Mucosa of stomach (tissue), 1 donor: ENCODE results near the gene ARHGDIG.

ENCODE experiments used
- H3K27me3 ChIP-seq: one replicate; pipeline ENCODE4 v1.7.0; 2013; ENCODE audit warnings: mild to moderate bottlenecking, low read length; ENCODE audit not compliant: control insufficient read depth, insufficient read depth
- H3K36me3 ChIP-seq: one replicate; pipeline ENCODE4 v1.7.0; 2013; ENCODE audit warnings: low read length; ENCODE audit not compliant: control insufficient read depth, insufficient read depth
- H3K4me1 ChIP-seq: one replicate; pipeline ENCODE4 v1.7.0; 2013; ENCODE audit warnings: mild to moderate bottlenecking, low read length; ENCODE audit not compliant: control insufficient read depth, insufficient read depth
- H3K4me3 ChIP-seq: one replicate; pipeline ENCODE4 v1.7.0; 2013; ENCODE audit warnings: low read length
- H3K9ac ChIP-seq: one replicate; pipeline ENCODE4 v1.7.0; 2013; ENCODE audit warnings: mild to moderate bottlenecking, low read length, moderate library complexity
- H3K9me3 ChIP-seq: one replicate; pipeline ENCODE4 v1.7.0; 2013; ENCODE audit warnings: mild to moderate bottlenecking, low read length, moderate library complexity; ENCODE audit not compliant: control insufficient read depth
- donor health status: Pancreatic carcinoma.

Gene ARHGDIG

DNA sequence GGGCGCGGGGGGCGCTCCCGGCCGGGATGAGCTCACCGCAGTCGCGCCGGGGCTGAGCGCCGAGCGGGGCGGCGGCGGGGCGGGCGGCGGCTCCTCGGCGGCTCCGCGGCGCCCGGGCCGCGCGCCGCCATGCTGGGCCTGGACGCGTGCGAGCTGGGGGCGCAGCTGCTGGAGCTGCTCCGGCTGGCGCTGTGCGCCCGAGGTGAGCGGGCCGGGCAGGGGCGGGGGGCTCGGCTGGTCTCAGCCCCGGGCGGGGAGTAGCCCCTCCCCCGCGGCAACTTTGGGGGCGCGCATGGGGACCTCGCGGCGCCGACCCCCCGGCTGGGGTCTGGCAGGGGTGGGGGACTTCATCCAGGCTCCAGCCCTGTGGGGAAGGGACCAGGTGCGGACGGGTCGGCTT is at the start of gene ARHGDIG:
Gene ARHGDIG (plus strand): TSS at position 40 of the 400 bp plus-strand sequence. CDS start 90 bp downstream, at position 130.
- H3K27me3 ChIP-seq = peaks cover 23% of the 10 kb centered on the region
- no peaks in the 10 kb centered on the region for H3K9me3 ChIP-seq
- no peak within 1 kb of the TSS for H3K9ac ChIP-seq
- H3K4me1 ChIP-seq = peaks cover 13% of the 10 kb centered on the region
- no peaks in the 10 kb centered on the region for H3K36me3 ChIP-seq
- H3K4me3 ChIP-seq = no peak within 1 kb of the TSS

DNA sequence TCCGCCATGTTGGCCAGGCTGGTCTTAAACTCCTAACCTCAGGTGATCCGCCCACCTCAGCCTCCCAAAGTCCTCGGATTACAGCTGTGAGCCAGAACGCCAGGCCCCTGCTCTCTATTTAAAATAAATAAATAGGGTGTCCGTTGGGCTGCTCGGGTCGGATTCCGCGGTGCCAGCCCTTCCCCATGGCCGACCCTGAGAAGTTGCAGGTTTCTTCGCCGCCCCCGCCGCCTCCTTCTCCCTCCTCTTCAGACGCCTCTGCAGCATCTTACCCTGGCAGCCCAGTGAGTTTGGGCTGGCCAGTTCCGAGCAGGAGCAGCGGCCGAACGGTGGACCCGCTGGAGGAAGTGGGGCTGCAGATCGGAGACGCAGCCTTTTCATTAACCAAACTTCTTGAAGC is 49.4 kb upstream of the ARHGDIG start:
- no peak overlapping the region for H3K4me3 ChIP-seq
- peaks cover 14% of the 10 kb centered on the region for H3K4me1 ChIP-seq
- H3K36me3 ChIP-seq = no peaks in the 10 kb centered on the region
- no peaks in the 10 kb centered on the region for H3K9me3 ChIP-seq
- no peaks in the 10 kb centered on the region for H3K27me3 ChIP-seq
- H3K9ac ChIP-seq = no peak overlapping the region

DNA sequence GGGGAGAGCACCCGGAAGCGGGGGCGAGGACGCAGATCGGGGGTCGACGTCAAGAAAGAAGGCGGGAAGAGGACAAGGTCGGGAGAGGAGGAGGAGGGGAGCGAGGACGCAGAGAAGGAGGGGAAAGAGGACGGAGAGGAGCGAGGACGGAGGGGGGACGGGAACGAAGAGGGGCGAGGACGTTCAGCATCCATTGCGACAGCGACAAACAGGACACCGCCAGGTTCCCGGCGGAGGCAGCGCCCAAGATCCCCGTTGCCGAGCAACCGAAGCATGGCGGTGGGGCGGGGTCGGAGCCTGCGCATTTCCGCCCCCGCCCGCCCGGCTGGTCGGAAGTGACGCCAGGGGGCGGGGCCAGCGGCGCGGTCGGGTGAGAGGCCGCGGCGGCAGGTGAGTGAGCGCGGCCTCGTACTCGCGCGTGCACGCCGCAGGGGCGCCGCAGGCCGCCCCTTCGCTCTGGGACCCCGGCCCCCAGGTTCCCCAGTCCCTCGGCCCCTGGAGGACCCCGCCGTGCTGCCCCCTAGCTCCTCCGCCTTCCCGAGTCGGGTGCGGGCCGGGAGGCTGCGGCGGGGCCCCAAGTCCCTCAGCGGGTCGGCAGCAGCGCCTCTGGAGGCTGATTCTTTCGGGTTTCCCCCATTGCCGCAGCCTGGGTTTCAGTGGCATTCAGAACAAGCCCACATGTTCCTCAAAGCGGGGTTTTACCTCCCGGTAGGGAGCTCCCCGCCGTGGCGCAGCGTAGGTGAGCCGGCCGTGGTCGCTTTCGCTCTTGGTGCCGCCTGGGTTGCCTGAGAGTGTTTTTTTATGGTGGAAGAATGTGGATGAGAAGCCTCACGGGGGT is 45.7 kb upstream of the ARHGDIG start, which contains the start of gene FAM234A:
Gene FAM234A (plus strand): TSS at position 354 of the 838 bp plus-strand sequence. CDS start 19,593 bp downstream, outside the sequence.
- Histone ChIP-seq H3K27me3 (no peaks in the 10 kb centered on the region), H3K36me3 (no peaks in the 10 kb centered on the region), H3K4me3 (peak within 1 kb of the TSS; percentile 80), H3K4me1 (peaks cover 5% of the 10 kb centered on the region), H3K9me3 (no peaks in the 10 kb centered on the region), H3K9ac (peak within 1 kb of the TSS; percentile 88)

DNA sequence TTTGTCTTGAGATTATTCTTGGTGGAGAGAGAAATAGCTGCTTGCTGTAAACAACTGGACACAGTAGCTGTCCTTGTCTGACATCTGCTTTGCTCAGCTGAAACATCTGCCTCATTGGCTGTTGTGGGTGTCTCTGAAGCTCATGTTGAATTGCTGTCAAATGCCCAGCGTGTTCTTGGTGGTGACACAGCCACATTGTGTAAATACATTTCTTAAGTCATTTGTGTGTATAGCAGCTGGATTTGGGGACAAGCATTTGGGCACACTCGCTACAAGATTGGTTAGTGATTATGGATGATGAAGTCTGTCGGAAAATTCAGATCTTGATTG is 40.5 kb upstream of the ARHGDIG start:
- H3K36me3 ChIP-seq = no peaks in the 10 kb centered on the region
- no peaks in the 10 kb centered on the region for H3K9me3 ChIP-seq
- H3K27me3 ChIP-seq = no peaks in the 10 kb centered on the region
- no peak overlapping the region for H3K9ac ChIP-seq
- H3K4me3 ChIP-seq = no peak overlapping the region
- H3K4me1 ChIP-seq = peaks cover 10% of the 10 kb centered on the region

DNA sequence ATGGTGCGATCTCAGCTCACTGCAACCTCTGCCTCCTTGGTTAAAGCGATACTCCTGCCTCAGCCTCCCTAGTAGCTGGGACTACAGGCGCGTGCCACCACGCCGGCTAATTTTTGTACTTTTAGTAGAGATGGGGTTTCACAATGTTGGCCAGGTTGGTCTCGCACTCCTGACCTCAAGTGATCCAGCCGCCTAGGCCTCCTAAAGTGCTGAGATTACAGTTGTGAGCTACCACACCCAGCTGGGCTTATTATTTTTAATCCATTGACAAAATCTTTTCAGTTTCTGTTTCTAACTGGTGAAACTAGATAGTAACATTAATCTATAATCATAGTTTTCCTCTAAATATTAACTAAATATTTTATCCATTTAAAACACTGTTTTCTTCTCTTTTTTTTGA is 39.8 kb upstream of the ARHGDIG start:
- peaks cover 7% of the 10 kb centered on the region for H3K4me1 ChIP-seq
- H3K36me3 ChIP-seq = no peaks in the 10 kb centered on the region
- no peaks in the 10 kb centered on the region for H3K27me3 ChIP-seq
- H3K9ac ChIP-seq = no peak overlapping the region
- H3K4me3 ChIP-seq = no peak overlapping the region
- H3K9me3 ChIP-seq = no peaks in the 10 kb centered on the region

DNA sequence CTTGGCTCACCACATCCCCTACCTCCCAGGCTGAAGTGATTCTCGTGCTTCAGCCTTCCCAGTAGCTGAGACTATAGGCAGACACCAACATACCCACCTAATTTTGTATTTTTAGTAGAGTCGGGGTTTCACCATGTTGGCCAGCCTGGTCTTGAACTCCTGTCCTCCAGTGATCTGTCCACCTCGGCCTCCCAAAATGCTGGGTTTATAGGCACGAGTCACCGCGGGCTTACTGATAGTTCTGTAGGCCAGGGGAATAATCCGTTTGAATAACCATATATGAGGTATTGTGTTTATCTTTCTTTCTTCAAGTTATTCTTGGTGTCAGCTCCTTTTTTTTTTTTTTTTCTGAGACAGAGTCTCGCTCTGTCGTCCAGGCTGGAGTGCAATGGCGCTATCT is 38.1 kb upstream of the ARHGDIG start:
- peaks cover 5% of the 10 kb centered on the region for H3K4me1 ChIP-seq
- no peaks in the 10 kb centered on the region for H3K36me3 ChIP-seq
- no peaks in the 10 kb centered on the region for H3K9me3 ChIP-seq
- no peak overlapping the region for H3K4me3 ChIP-seq
- no peak overlapping the region for H3K9ac ChIP-seq
- no peaks in the 10 kb centered on the region for H3K27me3 ChIP-seq

DNA sequence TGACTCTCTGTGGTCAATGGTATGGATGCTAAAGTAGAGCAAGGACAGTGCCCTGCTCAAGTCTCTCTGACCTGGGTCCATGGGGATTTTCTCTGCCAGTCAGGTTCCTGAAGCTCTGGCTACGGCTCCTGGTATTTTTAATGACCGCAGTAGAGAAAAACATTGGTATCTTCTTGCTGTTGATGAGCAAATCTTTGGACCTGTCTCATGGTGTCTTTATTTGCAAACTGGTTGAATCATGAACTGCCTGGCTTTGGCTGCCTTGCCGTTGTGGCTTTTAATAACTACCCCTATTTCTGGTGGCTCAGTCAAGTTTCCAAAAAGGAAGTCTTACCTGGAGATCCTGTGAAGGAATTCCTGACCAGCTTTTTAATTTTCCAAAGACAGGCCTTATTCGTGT is 37.0 kb upstream of the ARHGDIG start:
- Histone ChIP-seq H3K4me1 (peaks cover 5% of the 10 kb centered on the region), H3K9ac (no peak overlapping the region)

DNA sequence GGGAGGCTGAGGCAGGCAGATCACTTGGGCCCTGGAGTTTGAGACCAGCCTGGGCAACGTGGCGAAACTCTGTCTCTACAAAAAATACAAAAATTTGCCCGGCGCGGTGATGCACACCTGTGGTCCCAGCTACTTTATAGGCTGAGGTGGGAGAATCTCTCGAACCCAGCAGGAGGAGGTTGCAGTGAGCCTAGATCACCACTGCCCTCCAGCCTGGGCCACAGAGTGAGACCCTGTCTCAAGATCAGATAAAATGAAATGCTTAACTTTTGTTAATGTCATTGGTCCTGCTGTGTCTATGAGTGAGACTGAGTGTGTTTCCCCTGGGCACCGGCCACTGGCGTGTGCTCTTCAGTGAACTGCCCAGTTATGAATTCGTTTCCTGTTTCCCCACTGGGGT is 35.3 kb upstream of the ARHGDIG start:
- H3K36me3 ChIP-seq = no peaks in the 10 kb centered on the region
- H3K9me3 ChIP-seq = no peaks in the 10 kb centered on the region
- no peak overlapping the region for H3K4me3 ChIP-seq

More for the DNA sequence above, 37.0 kb upstream of the ARHGDIG start:
- no peaks in the 10 kb centered on the region for H3K36me3 ChIP-seq
- H3K4me3 ChIP-seq = no peak overlapping the region
- H3K9me3 ChIP-seq = no peaks in the 10 kb centered on the region
- H3K27me3 ChIP-seq = no peaks in the 10 kb centered on the region

DNA sequence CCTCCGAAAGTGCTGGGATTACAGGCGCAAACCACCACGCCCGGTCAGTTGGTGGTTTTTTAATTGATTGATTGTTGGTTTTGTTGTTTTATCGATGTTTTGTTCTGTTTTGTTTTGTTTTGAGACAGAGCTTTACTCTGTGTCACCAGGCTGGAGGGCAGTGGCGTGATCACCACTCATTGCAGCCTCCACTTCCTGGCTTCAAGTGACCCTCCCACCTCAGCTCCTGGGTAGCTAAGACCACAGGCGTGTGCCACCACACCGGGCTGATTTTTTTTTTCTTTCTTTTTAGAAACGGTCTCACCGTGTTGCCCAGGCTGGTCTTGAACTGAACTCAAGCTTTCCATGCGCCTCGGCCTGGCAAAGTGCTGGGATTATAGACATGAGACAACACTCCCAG is 33.4 kb upstream of the ARHGDIG start:
- Histone ChIP-seq H3K36me3 (no peaks in the 10 kb centered on the region), H3K4me1 (peaks cover 11% of the 10 kb centered on the region), H3K27me3 (no peaks in the 10 kb centered on the region), H3K9me3 (no peaks in the 10 kb centered on the region), H3K4me3 (no peak overlapping the region), H3K9ac (no peak overlapping the region)

More for the DNA sequence above, 35.3 kb upstream of the ARHGDIG start:
- Histone ChIP-seq H3K9ac (no peak overlapping the region), H3K27me3 (no peaks in the 10 kb centered on the region), H3K4me1 (peaks cover 8% of the 10 kb centered on the region)

DNA sequence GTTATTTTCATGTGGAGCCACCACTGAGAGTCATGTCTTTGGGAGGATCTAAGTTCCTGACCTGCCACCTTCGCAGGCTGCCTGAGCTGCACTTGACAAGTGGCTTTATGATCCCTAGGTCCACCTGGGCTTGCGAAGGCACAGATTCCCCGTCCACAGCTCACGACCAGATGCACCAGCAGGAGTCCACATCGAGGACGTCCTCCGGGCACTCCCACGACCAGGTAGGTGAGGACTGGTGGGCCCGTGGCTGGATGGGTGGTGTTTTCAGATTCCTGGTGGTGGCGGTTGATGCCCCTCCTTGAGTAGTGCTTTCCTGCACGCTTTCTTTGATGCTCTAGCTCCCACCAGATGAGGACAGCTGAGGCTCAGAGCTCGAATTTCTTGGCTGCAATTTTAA is 31.0 kb upstream of the ARHGDIG start:
- no peaks in the 10 kb centered on the region for H3K27me3 ChIP-seq
- peaks cover 28% of the 10 kb centered on the region for H3K4me1 ChIP-seq
- H3K9ac ChIP-seq = no peak overlapping the region
- no peaks in the 10 kb centered on the region for H3K9me3 ChIP-seq
- H3K4me3 ChIP-seq = no peak overlapping the region
- H3K36me3 ChIP-seq = no peaks in the 10 kb centered on the region

DNA sequence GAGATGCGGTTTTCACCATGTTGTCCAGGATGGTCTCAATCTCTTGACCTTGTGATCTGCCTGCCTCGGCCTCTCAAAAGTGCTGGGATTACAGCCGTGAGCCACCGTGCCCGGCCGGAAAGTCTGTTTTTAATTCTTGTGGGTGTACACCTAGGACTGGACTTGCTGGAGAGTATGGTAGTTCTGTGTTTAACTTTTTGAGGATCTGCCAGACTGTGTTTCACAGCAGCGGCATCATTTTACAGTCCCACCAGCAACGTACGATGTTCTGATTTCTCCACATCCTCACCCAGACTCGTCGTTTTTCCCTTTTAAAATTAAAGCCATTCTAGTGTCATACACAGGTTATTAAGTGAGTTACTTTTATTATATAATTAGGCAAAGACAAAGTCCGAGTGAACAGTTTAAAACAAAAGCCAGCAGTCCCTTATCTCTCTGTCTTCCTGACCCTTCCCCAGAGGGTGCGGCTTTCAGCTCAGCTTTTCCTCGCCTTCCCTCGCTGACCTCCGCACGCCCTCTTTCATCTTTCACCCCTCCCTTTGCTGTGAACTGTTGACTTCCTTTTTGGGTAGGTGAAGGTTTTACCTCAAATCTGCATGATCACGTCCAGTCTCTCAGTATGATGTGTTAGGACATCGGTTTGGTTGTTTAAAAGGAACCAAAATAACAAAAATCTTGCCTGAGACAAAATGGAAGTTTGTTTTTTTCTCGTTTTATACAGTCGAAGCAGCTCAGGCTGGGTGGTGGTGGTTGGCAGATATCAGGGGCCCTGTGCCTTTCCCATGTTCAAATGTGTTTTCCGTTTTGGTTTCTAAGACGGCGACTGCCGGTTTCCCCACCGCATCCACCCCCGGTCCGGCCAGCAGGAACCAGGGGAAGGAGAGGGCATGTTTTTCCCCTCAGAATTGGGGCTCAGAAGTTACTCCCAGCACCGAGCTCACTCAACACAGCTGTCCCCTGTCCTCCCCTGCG is 27.7 kb upstream of the ARHGDIG start:
- no peaks in the 10 kb centered on the region for H3K27me3 ChIP-seq
- peaks cover 28% of the 10 kb centered on the region for H3K4me1 ChIP-seq
- peak overlapping the region; percentile 28 for H3K9ac ChIP-seq
- H3K36me3 ChIP-seq = no peaks in the 10 kb centered on the region
- H3K4me3 ChIP-seq = no peak overlapping the region
- H3K9me3 ChIP-seq = no peaks in the 10 kb centered on the region

DNA sequence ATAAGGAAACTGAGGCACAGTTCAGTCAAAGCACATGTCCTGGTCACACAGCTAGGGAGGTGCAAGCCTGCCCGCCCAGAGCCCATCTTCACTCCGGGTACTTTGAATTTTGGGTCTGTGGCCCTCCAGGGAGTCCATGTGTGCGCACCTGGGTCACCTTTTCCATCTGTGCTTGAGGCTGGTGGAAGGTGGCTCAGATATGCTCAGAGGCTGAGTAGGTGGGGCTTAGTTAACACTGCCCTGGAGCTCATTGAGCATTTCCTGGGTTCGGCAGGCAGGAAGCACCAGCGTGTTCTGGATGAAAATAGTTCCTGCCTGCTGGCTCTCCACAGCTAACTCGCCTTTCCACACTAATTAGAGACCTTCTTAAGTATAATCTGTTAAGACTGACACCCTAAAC is 26.6 kb upstream of the ARHGDIG start:
- Histone ChIP-seq H3K36me3 (no peaks in the 10 kb centered on the region), H3K4me1 (peaks cover 28% of the 10 kb centered on the region), H3K4me3 (no peak overlapping the region), H3K9me3 (no peaks in the 10 kb centered on the region), H3K9ac (no peak overlapping the region), H3K27me3 (no peaks in the 10 kb centered on the region)
